Retina (tissue), 1 donor: ENCODE measurements around the gene RSPH9.

ENCODE experiments used
- DNase-seq: peaks from one replicate; pipeline ENCODE4 v3.0.0-alpha.2; 2016

RSPH9 gene

DNA sequence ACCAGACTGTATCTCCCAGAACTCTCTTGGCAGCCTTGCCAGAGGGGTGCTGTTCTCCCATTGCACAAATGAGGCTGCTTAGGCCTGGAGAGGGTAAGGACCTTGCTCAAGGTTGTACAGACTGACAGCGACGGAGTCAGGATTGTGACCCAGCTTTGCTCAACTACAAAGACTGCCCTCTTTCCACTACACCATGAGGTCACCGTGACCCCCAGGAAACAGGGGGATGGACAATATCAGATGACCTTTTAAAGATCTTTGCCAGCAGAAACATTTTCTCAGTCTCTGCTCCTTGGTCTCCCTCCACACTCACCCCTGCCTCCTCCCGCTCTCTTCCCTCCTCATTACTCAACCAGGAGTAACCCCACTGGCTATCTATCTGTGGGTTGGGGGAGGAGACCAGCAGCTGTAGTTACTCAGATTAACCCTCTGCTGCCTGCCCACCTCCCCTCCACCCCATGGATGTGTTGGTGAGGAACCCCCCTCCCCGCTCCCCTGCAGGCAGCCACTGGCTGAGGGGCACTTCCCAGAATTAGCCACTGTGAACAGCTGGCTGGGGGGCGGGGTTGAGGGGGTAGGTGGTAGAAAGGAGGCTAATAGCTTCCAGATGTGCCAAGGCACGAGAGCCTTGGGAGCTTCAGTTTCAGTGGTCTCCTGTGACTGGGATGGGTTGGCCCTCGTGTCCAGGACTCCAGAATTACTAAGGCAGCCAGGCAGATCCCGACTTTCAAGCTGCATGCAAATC, 69.6 kb downstream of the RSPH9 start:
- DNase-seq: no peak

- no peak for DNase-seq
Measured at GRCh38 chr6:43715056-43715788, 70.4 kb downstream of the RSPH9 start.

DNA sequence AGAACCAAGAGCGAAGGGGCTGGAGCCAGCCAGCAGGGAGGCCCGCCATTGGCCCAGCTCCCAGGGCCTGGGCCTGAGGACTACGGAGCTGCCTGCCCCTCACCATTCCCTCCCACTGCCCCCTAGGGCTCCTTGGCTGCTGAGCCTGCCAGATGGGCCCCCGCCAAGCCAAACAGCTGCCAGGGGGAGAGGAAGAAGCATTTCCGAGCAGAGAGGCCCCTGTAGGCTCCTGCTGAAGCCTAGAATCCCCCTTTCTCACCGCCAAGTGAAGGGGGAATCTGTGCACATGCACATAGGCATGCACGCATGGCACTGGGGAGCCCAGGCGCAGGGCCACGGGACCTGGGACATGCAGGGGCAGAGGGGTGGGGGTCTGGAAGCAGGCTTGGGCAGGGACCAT, 71.3 kb downstream of the RSPH9 start:
- DNase-seq: no peak

GRCh38 chr6:43717389-43717788, 72.6 kb downstream of the RSPH9 start:
- DNase-seq: no peak

DNA sequence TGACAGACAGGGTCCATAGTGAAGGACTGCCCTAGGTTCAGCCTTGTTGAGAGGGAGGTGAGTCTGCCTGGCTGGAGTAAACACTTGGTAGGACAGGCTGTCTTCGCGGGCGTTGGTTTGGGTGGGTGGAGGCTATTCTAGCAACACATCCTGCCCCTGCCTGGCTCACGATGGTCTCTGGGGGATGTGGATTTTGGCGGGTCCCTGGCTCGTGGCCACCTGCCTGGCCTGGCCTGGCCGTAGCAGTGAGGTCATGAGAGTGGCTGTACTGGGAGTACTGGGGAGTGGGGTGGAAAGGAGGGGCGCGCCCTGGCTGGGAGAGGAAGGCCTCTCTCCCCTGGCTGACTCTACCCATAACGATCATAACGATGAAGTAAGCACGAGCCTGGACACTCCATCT, 73.0 kb downstream of the RSPH9 start:
- no peak for DNase-seq

DNA sequence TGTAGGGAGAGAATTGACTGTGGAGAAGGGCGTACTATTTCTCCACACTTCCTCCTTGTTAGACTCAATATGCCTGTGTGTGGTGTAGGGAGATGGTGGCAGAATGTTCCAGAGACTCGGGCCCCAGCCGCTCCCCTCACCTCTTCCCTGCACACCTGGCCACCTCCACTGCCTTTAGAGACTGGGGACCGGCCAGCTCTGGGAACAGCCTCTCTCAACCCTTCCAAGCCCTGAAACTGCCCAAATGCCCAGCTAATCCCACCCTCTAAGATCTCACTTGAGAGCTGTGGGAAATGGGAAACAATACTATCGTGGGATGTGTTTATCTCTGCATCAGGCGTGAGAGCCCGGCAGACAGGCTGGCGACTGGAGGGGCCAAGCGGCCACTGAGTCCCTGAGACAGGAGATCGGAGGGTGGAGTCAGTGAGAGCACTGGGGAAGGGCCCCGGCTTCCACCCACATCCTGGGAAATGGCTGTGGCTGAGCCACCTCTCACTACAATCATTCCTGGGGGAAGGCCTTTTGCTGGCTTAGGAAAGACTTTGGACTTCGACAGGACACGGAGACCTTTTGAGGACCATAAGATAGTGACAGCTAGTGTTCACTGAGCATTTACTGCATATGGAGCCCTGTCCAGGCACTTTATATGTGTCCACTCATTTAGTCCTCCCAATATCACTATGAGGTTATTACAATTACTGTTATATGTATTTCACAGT, 73.7 kb downstream of the RSPH9 start:
- no peak for DNase-seq

GRCh38 chr6:43719511-43719910, 74.7 kb downstream of the RSPH9 start:
- no peak for DNase-seq

- DNase-seq: no peak
Measured at GRCh38 chr6:43720999-43721398, 76.2 kb downstream of the RSPH9 start.
